HL-60 (cell line): ENCODE data around the gene PLCL2.

ENCODE experiments used
- DNase-seq, 2 experiments: peaks; one replicate each; pipeline ENCODE4 v3.0.0-alpha.2; 2010 to 2020; ENCODE audit warnings: low read depth in 1 of 2, low spot score in 1 of 2
- H3K27ac ChIP-seq: fragments of 250-450 bp; sonication (Bioruptor Pico); replicated peaks from 2 replicates; pipeline ENCODE4 v1.5.1; 2020; ENCODE audit warnings: mild to moderate bottlenecking, moderate library complexity
- H3K27me3 ChIP-seq: fragments of 250-450 bp; sonication (Bioruptor Pico); 2 replicates; pipeline ENCODE4 v1.5.1; 2021; ENCODE audit warnings: mild to moderate bottlenecking, moderate library complexity; ENCODE audit not compliant: insufficient read depth, poor library complexity, severe bottlenecking
- H3K4me3 ChIP-seq: replicated peaks from 2 replicates; pipeline ENCODE4 v1.5.1; 2011; ENCODE audit warnings: mild to moderate bottlenecking, control low read depth, low read length; ENCODE audit not compliant: insufficient read depth
- GABPA ChIP-seq: IDR thresholded peaks from 2 replicates; pipeline ENCODE4 v1.6.1; 2012; ENCODE audit warnings: low read depth
- POLR2AphosphoS5 ChIP-seq: IDR thresholded peaks from 2 replicates; pipeline ENCODE4 v1.6.1; 2012; ENCODE audit warnings: low read depth
- SPI1 ChIP-seq: IDR thresholded peaks from 2 replicates; pipeline ENCODE4 v1.6.1; 2012; ENCODE audit warnings: low read depth, mild to moderate bottlenecking, borderline replicate concordance
- TF ChIP-seq, protein P1 (sequence below): IDR thresholded peaks from 2 replicates; pipeline ENCODE4 v1.6.1; 2012; ENCODE audit warnings: low read depth; ENCODE audit not compliant: insufficient replicate concordance
- TF ChIP-seq, protein P2 (sequence below): IDR thresholded peaks from one replicate; pipeline ENCODE4 v1.5.1; 2011; ENCODE audit warnings: low read length, control low read depth, inconsistent platforms; ENCODE audit not compliant: insufficient read depth

Gene PLCL2

DNA sequence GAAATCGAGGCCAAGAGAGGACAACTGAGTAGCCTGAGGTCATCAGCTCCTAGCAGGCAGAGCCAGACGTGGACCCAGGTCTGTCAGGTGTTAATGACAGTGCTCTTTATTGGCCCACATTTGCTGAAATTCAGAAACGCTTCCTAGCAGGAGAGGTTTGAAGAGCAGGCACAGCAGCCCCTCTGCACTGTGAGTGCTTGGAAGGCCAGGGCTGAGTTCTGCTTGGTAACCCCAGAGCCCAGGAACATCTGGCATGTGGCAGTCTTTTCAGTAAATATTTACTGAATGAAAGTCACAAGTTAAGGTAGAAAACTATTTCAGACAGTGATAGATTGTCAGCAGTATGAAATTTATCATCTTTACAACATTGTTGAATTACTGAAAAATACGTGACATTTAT, 102.4 kb downstream of the PLCL2 start:
- Histone ChIP-seq H3K27me3 (no peaks in the 10 kb centered on the region), H3K27ac (no peak overlapping the region)

DNA sequence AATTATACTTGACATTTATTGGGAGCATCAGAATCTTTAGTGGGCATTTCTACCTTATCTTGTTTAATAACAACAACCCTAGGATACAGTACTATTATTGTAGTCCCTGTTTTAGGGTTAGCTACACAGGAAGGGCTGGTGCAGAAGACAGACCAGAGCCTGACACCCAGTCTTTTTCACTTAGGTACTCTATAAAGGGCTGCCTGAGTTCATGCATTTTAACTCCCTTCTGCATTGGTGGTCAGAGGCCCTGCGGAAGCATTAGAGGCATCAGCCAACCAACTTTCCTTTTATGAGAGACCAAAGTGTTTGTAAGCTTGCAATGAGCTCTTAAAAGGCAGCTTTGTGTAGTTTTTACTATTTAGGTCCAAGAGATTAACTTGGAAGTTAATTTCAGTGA, 105.4 kb downstream of the PLCL2 start:
- no peak for TF ChIP-seq GABPA
- TF ChIP-seq, protein P1, sequence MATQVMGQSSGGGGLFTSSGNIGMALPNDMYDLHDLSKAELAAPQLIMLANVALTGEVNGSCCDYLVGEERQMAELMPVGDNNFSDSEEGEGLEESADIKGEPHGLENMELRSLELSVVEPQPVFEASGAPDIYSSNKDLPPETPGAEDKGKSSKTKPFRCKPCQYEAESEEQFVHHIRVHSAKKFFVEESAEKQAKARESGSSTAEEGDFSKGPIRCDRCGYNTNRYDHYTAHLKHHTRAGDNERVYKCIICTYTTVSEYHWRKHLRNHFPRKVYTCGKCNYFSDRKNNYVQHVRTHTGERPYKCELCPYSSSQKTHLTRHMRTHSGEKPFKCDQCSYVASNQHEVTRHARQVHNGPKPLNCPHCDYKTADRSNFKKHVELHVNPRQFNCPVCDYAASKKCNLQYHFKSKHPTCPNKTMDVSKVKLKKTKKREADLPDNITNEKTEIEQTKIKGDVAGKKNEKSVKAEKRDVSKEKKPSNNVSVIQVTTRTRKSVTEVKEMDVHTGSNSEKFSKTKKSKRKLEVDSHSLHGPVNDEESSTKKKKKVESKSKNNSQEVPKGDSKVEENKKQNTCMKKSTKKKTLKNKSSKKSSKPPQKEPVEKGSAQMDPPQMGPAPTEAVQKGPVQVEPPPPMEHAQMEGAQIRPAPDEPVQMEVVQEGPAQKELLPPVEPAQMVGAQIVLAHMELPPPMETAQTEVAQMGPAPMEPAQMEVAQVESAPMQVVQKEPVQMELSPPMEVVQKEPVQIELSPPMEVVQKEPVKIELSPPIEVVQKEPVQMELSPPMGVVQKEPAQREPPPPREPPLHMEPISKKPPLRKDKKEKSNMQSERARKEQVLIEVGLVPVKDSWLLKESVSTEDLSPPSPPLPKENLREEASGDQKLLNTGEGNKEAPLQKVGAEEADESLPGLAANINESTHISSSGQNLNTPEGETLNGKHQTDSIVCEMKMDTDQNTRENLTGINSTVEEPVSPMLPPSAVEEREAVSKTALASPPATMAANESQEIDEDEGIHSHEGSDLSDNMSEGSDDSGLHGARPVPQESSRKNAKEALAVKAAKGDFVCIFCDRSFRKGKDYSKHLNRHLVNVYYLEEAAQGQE, result no peak
- TF ChIP-seq SPI1, result no peak
- no peak for TF ChIP-seq POLR2AphosphoS5
- TF ChIP-seq, protein P2, sequence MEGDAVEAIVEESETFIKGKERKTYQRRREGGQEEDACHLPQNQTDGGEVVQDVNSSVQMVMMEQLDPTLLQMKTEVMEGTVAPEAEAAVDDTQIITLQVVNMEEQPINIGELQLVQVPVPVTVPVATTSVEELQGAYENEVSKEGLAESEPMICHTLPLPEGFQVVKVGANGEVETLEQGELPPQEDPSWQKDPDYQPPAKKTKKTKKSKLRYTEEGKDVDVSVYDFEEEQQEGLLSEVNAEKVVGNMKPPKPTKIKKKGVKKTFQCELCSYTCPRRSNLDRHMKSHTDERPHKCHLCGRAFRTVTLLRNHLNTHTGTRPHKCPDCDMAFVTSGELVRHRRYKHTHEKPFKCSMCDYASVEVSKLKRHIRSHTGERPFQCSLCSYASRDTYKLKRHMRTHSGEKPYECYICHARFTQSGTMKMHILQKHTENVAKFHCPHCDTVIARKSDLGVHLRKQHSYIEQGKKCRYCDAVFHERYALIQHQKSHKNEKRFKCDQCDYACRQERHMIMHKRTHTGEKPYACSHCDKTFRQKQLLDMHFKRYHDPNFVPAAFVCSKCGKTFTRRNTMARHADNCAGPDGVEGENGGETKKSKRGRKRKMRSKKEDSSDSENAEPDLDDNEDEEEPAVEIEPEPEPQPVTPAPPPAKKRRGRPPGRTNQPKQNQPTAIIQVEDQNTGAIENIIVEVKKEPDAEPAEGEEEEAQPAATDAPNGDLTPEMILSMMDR, result no peak
- no peak for DNase-seq
- Histone ChIP-seq H3K4me3 (no peak overlapping the region), H3K27ac (no peak overlapping the region), H3K27me3 (no peaks in the 10 kb centered on the region)

More for the DNA sequence above, 102.4 kb downstream of the PLCL2 start:
- TF ChIP-seq, protein P1, result no peak
- no peak for TF ChIP-seq SPI1
- TF ChIP-seq, protein P2, result no peak
- TF ChIP-seq POLR2AphosphoS5, result no peak
- no peak for TF ChIP-seq GABPA
- no peak for DNase-seq
- H3K4me3 ChIP-seq, result no peak overlapping the region

DNA sequence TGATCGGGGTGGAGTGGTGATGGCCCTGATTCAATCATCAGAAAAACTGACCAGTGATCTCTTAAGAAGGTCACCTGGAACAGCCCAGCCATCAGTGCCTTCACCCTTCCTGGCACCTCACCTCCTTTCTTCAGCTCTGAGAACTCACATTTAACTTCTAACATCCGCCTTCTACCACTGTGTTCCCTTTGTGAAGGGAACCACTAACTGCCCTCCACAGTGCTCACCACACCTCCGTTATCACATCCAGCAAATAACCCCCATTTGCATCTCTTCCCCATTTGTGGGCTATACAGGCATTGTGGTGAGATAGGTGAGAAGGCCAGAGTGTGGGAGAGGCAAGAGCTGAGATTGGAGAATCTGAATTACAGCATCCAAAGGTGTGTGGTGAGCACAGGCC, 107.4 kb downstream of the PLCL2 start:
- TF ChIP-seq, protein P2, result no peak
- TF ChIP-seq POLR2AphosphoS5 (no peak), SPI1 (no peak), GABPA (no peak)
- TF ChIP-seq, protein P1, result no peak
- DNase-seq, result no peak
- H3K4me3 ChIP-seq, result no peak overlapping the region
- no peak overlapping the region for H3K27ac ChIP-seq
- no peaks in the 10 kb centered on the region for H3K27me3 ChIP-seq
